ENCODE results near the gene LRRC71.

The LRRC71 gene

GRCh38 chr1:156953571-156953970 lies 33.1 kb downstream of the LRRC71 start:
- no peak for DNase-seq

- DNase-seq = no peak
These were observed 35.9 kb downstream of the LRRC71 start for GRCh38 chr1:156956333-156956732.

GRCh38 chr1:156957634-156958033 lies 37.2 kb downstream of the LRRC71 start:
- no peak for DNase-seq

GRCh38 chr1:156958247-156958714 lies 37.8 kb downstream of the LRRC71 start:
- no peak for DNase-seq

GRCh38 chr1:156959414-156959813 lies 39.0 kb downstream of the LRRC71 start:
- no peak for DNase-seq

GRCh38 chr1:156959925-156960324 lies 39.5 kb downstream of the LRRC71 start:
- DNase-seq = no peak

- DNase-seq = no peak
These were observed 41.3 kb downstream of the LRRC71 start for GRCh38 chr1:156961709-156962108.

GRCh38 chr1:156963621-156964020 lies 43.2 kb downstream of the LRRC71 start:
- peak; percentile 8 for DNase-seq

- DNase-seq = no peak
These were observed 44.0 kb downstream of the LRRC71 start for GRCh38 chr1:156964441-156964840.

- no peak for DNase-seq
These were observed 49.1 kb downstream of the LRRC71 start for GRCh38 chr1:156969496-156969895.

- DNase-seq = no peak
These were observed 49.6 kb downstream of the LRRC71 start for GRCh38 chr1:156970017-156970416.

GRCh38 chr1:156973417-156973816 lies 53.0 kb downstream of the LRRC71 start:
- no peak for DNase-seq

GRCh38 chr1:156975084-156975483 lies 54.7 kb downstream of the LRRC71 start:
- no peak for DNase-seq

- DNase-seq = no peak
These were observed 60.1 kb downstream of the LRRC71 start for GRCh38 chr1:156980551-156980950.

Measured in activated T-cell treated with anti-CD3 and anti-CD28 coated beads for 4 hours (primary cell).